Measurements from ENCODE around the gene SLCO4A1. TPM values are rescaled to one million over a fixed set of nuclear protein-coding genes. Genes with fewer than 3 reads are reported as not detected.

SLCO4A1 gene
- total RNA-seq, 1 donor from 2014 or later, result 26.5 TPM

- peaks cover 7% of the 10 kb centered on the region for H3K27me3 Mint-ChIP-seq (ENCODE audit: unreplicated experiment)
- no peak for TF ChIP-seq CTCF (IDR thresholded peaks at IDR 0.05; ENCODE audit: partially characterized antibody, unreplicated experiment)
- H3K36me3 Mint-ChIP-seq (ENCODE audit: unreplicated experiment), result no peaks in the 10 kb centered on the region
- peaks cover 5% of the 10 kb centered on the region for H3K9me3 Mint-ChIP-seq (ENCODE audit: unreplicated experiment)
- H3K27ac Mint-ChIP-seq (ENCODE audit: unreplicated experiment), result no peak overlapping the region
- peaks cover 16% of the 10 kb centered on the region for H3K4me1 Mint-ChIP-seq (ENCODE audit: low read depth, unreplicated experiment)
- no peak overlapping the region for H3K4me3 Mint-ChIP-seq (ENCODE audit: unreplicated experiment)
- no peak for DNase-seq
Observed at GRCh38 chr20:62706344-62706743, 64.0 kb downstream of the SLCO4A1 start.

GRCh38 chr20:62706857-62707256 is 64.6 kb downstream of the SLCO4A1 start:
- peaks cover 3% of the 10 kb centered on the region for H3K9me3 Mint-ChIP-seq (ENCODE audit: unreplicated experiment)
- peaks cover 10% of the 10 kb centered on the region for H3K27me3 Mint-ChIP-seq (ENCODE audit: unreplicated experiment)
- no peak overlapping the region for H3K27ac Mint-ChIP-seq (ENCODE audit: unreplicated experiment)
- H3K4me3 Mint-ChIP-seq (ENCODE audit: unreplicated experiment), result no peak overlapping the region
- peaks cover 14% of the 10 kb centered on the region for H3K4me1 Mint-ChIP-seq (ENCODE audit: low read depth, unreplicated experiment)
- H3K36me3 Mint-ChIP-seq (ENCODE audit: unreplicated experiment), result no peaks in the 10 kb centered on the region
- DNase-seq, result no peak
- TF ChIP-seq CTCF (IDR thresholded peaks at IDR 0.05; ENCODE audit: partially characterized antibody, unreplicated experiment), result no peak

GRCh38 chr20:62707276-62707920 is 65.1 kb downstream of the SLCO4A1 start:
- TF ChIP-seq CTCF (IDR thresholded peaks at IDR 0.05; ENCODE audit: partially characterized antibody, unreplicated experiment), result no peak
- H3K9me3 Mint-ChIP-seq (ENCODE audit: unreplicated experiment), result peaks cover 3% of the 10 kb centered on the region
- H3K36me3 Mint-ChIP-seq (ENCODE audit: unreplicated experiment), result no peaks in the 10 kb centered on the region
- peaks cover 10% of the 10 kb centered on the region for H3K27me3 Mint-ChIP-seq (ENCODE audit: unreplicated experiment)
- H3K27ac Mint-ChIP-seq (ENCODE audit: unreplicated experiment), result peak overlapping the region; percentile 43
- H3K4me1 Mint-ChIP-seq (ENCODE audit: low read depth, unreplicated experiment), result peaks cover 13% of the 10 kb centered on the region
- H3K4me3 Mint-ChIP-seq (ENCODE audit: unreplicated experiment), result no peak overlapping the region
- DNase-seq, result peak; percentile 37

- peak; percentile 81 for TF ChIP-seq CTCF (IDR thresholded peaks at IDR 0.05; ENCODE audit: partially characterized antibody, unreplicated experiment)
- Mint-ChIP-seq H3K4me1 (ENCODE audit: low read depth, unreplicated experiment) (peaks cover 9% of the 10 kb centered on the region), H3K27me3 (ENCODE audit: unreplicated experiment) (peaks cover 7% of the 10 kb centered on the region), H3K9me3 (ENCODE audit: unreplicated experiment) (peaks cover 3% of the 10 kb centered on the region), H3K4me3 (ENCODE audit: unreplicated experiment) (peak overlapping the region; percentile 74), H3K36me3 (ENCODE audit: unreplicated experiment) (no peaks in the 10 kb centered on the region), H3K27ac (ENCODE audit: unreplicated experiment) (no peak overlapping the region)
- peak; percentile 73 for DNase-seq
Observed at GRCh38 chr20:62707921-62708521, 65.7 kb downstream of the SLCO4A1 start.

Measured in glutamatergic neuron (in vitro differentiated cells).